Measurements from ENCODE around the gene UMAD1. TPM values are rescaled to one million over a fixed set of nuclear protein-coding genes. Genes with fewer than 3 reads are reported as not detected.

The UMAD1 gene
- total and polyA plus RNA-seq, 2 of the 4 experiments (the other 2 are of a cell fraction) = 5.2 to 8.4 TPM

DNA sequence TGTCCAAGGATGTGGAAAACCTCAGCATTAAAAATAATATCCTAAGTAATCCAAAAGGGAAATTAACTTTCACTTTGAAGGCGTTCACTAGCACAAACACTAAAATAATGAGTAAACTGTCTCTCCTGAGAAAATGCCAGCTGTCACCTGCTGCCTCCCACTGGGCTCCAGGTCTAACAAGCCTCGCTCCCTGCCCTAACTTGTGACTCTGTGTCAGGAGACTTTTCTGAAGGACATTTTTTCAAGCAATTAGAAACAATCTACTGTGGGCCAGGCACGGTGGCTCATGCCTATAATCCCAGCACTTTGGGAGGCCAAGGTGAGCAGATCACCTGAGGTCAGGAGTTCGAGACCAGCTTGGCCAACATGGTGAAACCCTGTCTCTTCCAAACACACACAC lies 255.2 kb downstream of the UMAD1 start:
- ATAC-seq (ENCODE audit: low read depth) (no peak), DNase-seq (no peak)
- Histone ChIP-seq H2BK15ac (ENCODE audit: low read depth, low read length) (no peak overlapping the region), H3K27ac (ENCODE audit: insufficient read depth, low read length) (no peak overlapping the region), H2AK5ac (ENCODE audit: low read depth, low read length) (no peak overlapping the region), H3K4me3 (ENCODE audit: insufficient read depth, low read depth, low read length) (no peak overlapping the region), H3K36me3 (ENCODE audit: control insufficient read depth, insufficient read depth, low read length) (no peaks in the 10 kb centered on the region), H3K4me2 (ENCODE audit: low read depth, low read length) (no peak overlapping the region), H4K91ac (ENCODE audit: insufficient read depth, low read depth, low read length) (no peak overlapping the region), H4K20me1 (ENCODE audit: insufficient read depth, low read length) (no peaks in the 10 kb centered on the region), H4K8ac (ENCODE audit: low read depth in 2 of 2, low read length in 2 of 2) (no peak overlapping the region), H2AFZ (replicated peaks; ENCODE audit: low read length, poor library complexity) (no peak overlapping the region), H3K9me3 (ENCODE audit: control insufficient read depth, insufficient read depth, low read length) (no peaks in the 10 kb centered on the region), H3K4me1 (ENCODE audit: control insufficient read depth, insufficient read depth, low read length) (peaks cover 3% of the 10 kb centered on the region; the same call in 1 of the 2 replicates), H3K14ac (replicated peaks; ENCODE audit: low read depth, low read length) (no peak overlapping the region), H3K27me3 (ENCODE audit: control insufficient read depth, insufficient read depth, low read length) (no peaks in the 10 kb centered on the region), H2BK5ac (ENCODE audit: low read depth, low read length, poor library complexity, severe bottlenecking) (no peak overlapping the region), H3K79me1 (ENCODE audit: low read depth in 1 of 2, low read length in 2 of 2) (no peaks in the 10 kb centered on the region), H2BK120ac (ENCODE audit: low read depth, low read length) (no peak overlapping the region), H3K56ac (ENCODE audit: extremely low read depth, insufficient read depth, low read length) (no peak overlapping the region), H4K5ac (ENCODE audit: low read depth, low read length) (no peak overlapping the region), H3K9ac (ENCODE audit: low read depth, low read length) (no peak overlapping the region), H3K18ac (ENCODE audit: low read depth, low read length) (no peak overlapping the region), H3K9me1 (ENCODE audit: insufficient read depth, low read length) (no peaks in the 10 kb centered on the region), H2AK9ac (replicated peaks; ENCODE audit: low read depth, low read length, poor library complexity) (no peak overlapping the region), H2BK20ac (ENCODE audit: low read depth, low read length) (no peak overlapping the region), H3K4ac (ENCODE audit: low read depth, low read length) (no peak overlapping the region), H3K23ac (ENCODE audit: low read depth, low read length) (no peak overlapping the region)
- BruUV-seq (replicated peaks) = no TSS peak
- in situ Hi-C loops (cut with MboI; ENCODE audit: low sequenced_read_pairs) = no loop called here
- ChIA-PET CTCF (no interaction called here), POLR2A (ENCODE audit: unreplicated experiment) (no interaction called here)
- intact Hi-C loops (cut with micrococcal nuclease) = no loop called here
- TF ChIP-seq RFX5 (IDR thresholded peaks at IDR 0.05; ENCODE audit: low read depth, low read length) (no peak), POLR2A (IDR thresholded peaks at IDR 0.05; ENCODE audit: low read depth, low read length) (no peak)
- 80% methylated on average over 1 of the region's 4 CpGs; no CpG with 5 or more reads in 1 of the 2 experiments for WGBS, 2 experiments (ENCODE audit: extremely low coverage in 2 of 2, insufficient read length in 1 of 2)
- dilution Hi-C loops (cut with HindIII; ENCODE audit: low sequenced_read_pairs, unreplicated experiment) = no loop called here
